GM18858 (cell line): ENCODE results near the gene SCGB1D1.

Experiments
- ATAC-seq: cut with Tn5 transposase; IDR thresholded peaks from one replicate; pipeline ENCODE4 v1.9.1; 2021; ENCODE audit not compliant: unreplicated experiment

The SCGB1D1 gene

DNA sequence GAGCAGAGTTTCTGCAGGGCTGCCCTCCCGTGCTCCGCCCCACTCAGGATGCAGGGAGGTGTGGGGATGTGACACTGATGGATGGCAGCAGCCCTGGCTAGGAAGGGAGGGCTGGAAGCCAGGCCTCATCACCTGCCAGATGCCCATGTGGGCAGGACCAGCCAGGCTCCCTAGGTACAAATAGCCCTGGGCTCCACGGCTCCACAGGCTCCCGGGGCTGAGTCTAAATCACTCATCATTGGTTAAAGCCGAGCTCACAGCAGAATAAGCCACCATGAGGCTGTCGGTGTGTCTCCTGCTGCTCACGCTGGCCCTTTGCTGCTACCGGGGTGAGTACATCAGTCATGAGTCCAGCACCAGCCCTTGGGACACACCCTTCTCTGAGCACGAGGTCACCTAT, at the start of gene SCGB1D1:
TSS of gene SCGB1D1 (plus strand) at position 206 of the 400 bp plus-strand sequence. CDS start at position 275, 69 bp downstream.
- ATAC-seq, result no peak

- no peak for ATAC-seq
Measured at GRCh38 chr11:62140304-62141110, 49.5 kb upstream of the SCGB1D1 start.

DNA sequence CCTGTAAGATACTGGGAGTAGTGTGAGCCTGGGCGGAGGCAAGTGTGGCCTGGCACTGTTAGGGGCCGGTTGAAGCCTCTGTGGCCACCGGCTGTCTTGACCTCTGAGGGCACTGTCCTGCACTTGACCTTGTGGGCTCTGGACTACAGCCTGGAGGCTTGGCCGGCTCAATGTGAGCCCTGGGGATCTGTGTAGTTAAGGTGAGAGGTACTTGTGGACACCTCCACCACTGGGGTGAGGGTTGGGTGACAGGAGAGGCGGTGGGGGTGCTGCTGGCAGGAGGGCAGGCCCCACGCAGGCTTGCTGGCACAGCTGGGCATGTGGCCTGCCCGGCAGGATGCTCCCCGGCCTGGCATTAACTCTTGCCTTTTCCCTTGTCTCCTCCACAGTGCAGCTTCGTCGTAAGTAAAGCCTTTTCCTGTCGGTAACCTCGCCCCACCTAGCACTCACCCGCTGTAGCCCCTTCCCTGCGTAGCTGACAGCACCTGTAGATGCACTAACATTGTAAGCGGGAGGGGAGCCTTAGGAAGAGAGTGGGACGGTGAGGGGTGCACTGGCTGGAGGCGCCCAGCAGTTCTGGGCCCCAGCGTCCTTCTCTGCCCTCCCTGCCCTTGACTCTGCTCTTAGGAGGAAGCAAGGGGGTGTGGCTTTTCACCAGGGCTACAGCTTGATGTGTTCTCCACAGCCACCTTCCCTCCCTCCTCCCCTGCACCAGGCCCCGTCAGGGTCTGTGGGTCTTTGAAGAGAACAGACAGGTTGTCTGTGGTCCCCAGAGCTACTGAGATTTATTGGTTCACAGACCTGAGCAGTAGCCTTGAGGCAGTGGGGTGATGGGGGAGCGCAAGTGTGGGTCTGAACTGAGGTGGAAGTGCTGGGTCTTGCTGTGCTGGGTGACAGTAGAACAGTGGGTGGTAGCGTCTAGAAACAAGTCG, 48.6 kb upstream of the SCGB1D1 start:
- ATAC-seq, result no peak

GRCh38 chr11:62142043-62142375, 48.0 kb upstream of the SCGB1D1 start:
- no peak for ATAC-seq

GRCh38 chr11:62142921-62143320, 47.1 kb upstream of the SCGB1D1 start:
- no peak for ATAC-seq

- no peak for ATAC-seq
Measured at GRCh38 chr11:62143727-62144126, 46.3 kb upstream of the SCGB1D1 start.

- no peak for ATAC-seq
Measured at GRCh38 chr11:62144641-62145255, 45.3 kb upstream of the SCGB1D1 start.

- ATAC-seq, result no peak
Measured at GRCh38 chr11:62145261-62145871, 44.6 kb upstream of the SCGB1D1 start.

DNA sequence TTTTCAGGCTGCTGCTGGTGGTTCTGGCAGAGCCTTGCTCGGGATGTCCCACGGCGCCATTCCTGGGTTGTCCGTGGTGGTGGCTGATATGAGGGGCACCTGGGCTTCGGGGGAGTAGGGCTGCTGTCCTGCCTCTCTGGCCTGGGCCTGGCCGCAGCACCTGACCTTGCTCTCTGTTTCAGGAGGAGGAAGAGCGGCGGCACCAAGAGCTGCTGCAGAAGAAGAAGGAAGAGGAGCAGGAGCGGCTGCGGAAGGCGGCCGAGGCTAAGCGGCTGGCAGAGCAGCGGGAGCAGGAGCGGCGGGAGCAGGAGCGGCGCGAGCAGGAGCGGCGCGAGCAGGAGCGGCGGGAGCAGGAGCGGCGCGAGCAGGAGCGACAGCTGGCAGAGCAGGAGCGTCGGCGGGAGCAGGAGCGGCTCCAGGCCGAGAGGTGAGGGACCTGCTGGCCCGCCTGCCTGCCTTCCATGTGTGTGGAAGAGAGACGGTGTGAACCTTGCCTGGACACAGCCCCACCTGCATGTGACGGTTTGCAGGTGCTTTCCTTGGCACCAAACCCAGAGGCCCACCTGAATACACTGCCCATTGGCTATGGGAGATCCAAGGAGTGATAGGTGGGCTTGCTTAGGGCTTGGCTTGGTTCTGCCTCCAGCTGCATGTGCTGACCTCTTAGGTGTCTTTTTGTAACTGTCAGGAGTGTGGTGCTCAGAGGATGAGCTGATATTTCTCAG, 43.4 kb upstream of the SCGB1D1 start:
- ATAC-seq, result no peak

DNA sequence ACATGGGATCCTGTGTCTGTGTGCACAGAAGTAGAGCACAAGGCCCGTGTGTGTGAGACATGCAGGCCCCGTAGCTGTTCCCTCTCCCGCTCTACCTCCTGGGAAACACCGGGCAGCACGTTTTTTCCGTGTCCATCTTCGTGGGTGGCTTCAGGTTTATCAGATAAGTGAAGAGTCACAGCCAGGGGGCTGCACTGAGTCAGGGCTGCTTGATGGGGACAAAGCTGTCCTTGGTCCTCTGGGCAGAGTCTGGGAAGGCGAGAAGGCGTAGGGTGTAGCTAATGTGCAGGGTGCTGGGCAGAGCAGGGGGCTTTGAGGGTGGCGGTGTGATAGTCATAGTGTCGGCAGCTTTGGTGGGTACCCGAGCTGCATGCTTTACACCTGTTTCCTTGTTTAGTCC, 42.5 kb upstream of the SCGB1D1 start:
- no peak for ATAC-seq

- ATAC-seq, result no peak
Measured at GRCh38 chr11:62148271-62148980, 41.6 kb upstream of the SCGB1D1 start.

- ATAC-seq, result no peak
Measured at GRCh38 chr11:62149986-62150886, 39.8 kb upstream of the SCGB1D1 start.

DNA sequence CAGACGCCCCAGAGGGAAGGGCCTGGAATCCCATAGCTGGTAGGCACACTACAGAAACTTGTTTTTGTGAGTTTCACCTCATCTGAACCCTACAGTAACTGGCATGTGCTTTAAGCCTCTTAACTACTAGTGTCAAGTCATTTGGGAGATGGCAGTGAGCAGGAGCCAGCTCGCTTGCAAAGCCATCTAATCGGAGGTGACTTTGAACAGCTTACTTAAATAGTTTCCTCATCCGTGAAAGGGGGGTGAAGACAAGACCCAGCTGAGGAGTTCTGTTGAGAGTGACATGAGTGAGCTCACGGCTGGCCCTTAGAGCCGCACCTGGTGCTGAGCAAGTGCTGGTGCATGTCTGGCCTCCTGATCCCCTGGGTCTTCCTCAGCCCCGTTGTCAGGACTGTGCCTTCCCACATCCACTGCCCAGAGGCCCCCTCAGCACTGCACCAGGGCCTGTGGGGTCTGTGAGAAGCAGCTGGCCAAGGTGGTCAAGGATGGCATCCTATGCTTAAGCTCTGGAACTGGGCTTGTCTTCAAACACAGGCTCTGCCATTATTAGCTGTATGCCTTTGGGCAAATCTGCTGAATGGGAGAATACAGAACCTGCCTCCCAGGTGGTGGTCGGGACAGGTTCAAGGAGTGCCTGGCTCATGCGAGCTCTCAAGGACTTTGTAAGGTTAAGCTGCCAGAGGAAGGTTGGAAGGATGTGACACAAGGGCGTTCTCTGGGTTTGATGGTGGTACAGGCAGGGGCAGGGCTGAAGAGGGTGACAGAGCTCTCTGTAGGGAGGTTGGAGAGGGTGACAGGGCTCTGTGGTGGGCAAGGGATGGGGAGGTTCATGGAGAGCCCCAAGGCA, 38.9 kb upstream of the SCGB1D1 start:
- ATAC-seq, result no peak

DNA sequence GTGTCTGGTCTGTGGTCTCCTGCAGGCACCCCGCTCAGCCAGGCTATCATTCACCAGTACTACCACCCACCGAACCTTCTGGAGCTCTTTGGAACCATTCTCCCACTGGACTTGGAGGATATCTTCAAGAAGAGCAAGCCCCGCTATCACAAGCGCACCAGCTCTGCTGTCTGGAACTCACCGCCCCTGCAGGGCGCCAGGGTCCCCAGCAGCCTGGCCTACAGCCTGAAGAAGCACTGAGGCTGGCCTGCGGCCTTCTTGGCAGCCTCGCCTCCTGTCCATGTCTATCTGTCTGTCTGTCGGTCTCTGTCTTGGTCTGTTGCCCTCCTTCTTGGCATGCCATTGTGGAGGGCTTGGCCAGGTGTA, 38.3 kb upstream of the SCGB1D1 start:
- no peak for ATAC-seq

- ATAC-seq, result no peak
Measured at GRCh38 chr11:62152245-62153086, 37.5 kb upstream of the SCGB1D1 start.

GRCh38 chr11:62153087-62153395, 37.0 kb upstream of the SCGB1D1 start:
- no peak for ATAC-seq

- no peak for ATAC-seq
Measured at GRCh38 chr11:62153617-62154016, 36.4 kb upstream of the SCGB1D1 start.
